HCT116 (cell line): ENCODE results near the gene PHYKPL. TPM values are rescaled to one million over a fixed set of nuclear protein-coding genes. Genes with fewer than 3 reads are reported as not detected.
"Not testable (repeated sequence)": the region's sequence is repeated elsewhere in the genome, so short reads cannot be mapped to it uniquely, and the experiment has no call there.

Experiments used
- ATAC-seq: fragments of 200-7000 bp; cut with Tn5 transposase; 2 replicates; pipeline ENCODE4 v1.9.1; 2020; ENCODE audit warnings: mild to moderate bottlenecking, moderate library complexity
- BruUV-seq: library from RNA; stranded (reverse); fragments of 400-500 nt; replicated peaks from 2 replicates; lab custom pipeline; 2021; lab: Mats Ljungman, UMichigan
- CTCF ChIA-PET: fragments of 300-600 bp; sonication (Branson Sonifier 250); formaldehyde crosslinking; loops from one replicate; lab custom pipeline; 2021; ENCODE audit warnings: antibody characterized with exemption; lab: Charles Lee
- POLR2A ChIA-PET: fragments of 300-600, 350-600 bp; sonication (Branson Sonifier 250); formaldehyde crosslinking; loops from one replicate; lab custom pipeline; 2021; ENCODE audit warnings: antibody characterized with exemption; lab: Charles Lee
- RAD21 ChIA-PET, 2 experiments: fragments of 300-600 bp; sonication (Branson Sonifier 250); formaldehyde crosslinking; loops; one replicate each; lab custom pipeline; 2023; ENCODE audit warnings: low total read pairs in 2 of 2; ENCODE audit not compliant: uncharacterized antibody in 2 of 2, unreplicated experiment in 2 of 2, low non-redundant PET in 1 of 2; lab: Charles Lee
- DNase-seq: peaks from one replicate; pipeline ENCODE4 v3.0.0-alpha.2; 2010; ENCODE audit warnings: low read depth, low spot score
- H2AFZ ChIP-seq: fragments of 200-600 bp; shearing (Covaris generic), sonication (generic); 2 replicates; pipeline ENCODE4 v1.6.1; 2017; ENCODE audit warnings: low read depth, mixed run types, mixed read lengths, antibody characterized with exemption, low read length; ENCODE audit not compliant: poor library complexity, severe bottlenecking
- H3K27ac ChIP-seq: 2 replicates; pipeline ENCODE4 v1.5.1; 2012; ENCODE audit warnings: low read depth, low read length
- H3K27me3 ChIP-seq: fragments of 200-600 bp; sonication (generic); 2 replicates; pipeline ENCODE4 v1.6.1; 2016; ENCODE audit warnings: mixed run types, low read length, mixed read lengths; ENCODE audit not compliant: insufficient read depth
- H3K36me3 ChIP-seq, 2 experiments: fragments of 200-500 bp in 1 of 2; fragments of 200-600 bp in 1 of 2; sonication (Bioruptor generic) in 1 of 2; sonication (generic) in 1 of 2; 2 replicates each; pipeline versions ENCODE4 v1.5.1 to v1.6.1; 2014 to 2016; ENCODE audit warnings: low read length in 2 of 2, inconsistent platforms in 1 of 2, mixed read lengths in 1 of 2, mixed run types in 1 of 2; ENCODE audit not compliant: insufficient read depth in 2 of 2, control insufficient read depth in 1 of 2
- H3K4me1 ChIP-seq, 2 experiments: fragments of 200-600 bp in 1 of 2; sonication (generic) in 1 of 2; 2 replicates each; pipeline versions ENCODE4 v1.5.1 to v1.6.1; 2012 to 2017; ENCODE audit warnings: low read length in 2 of 2, inconsistent platforms in 1 of 2, mild to moderate bottlenecking in 1 of 2, mixed read lengths in 1 of 2, mixed run types in 1 of 2, moderate library complexity in 1 of 2; ENCODE audit not compliant: insufficient read depth in 2 of 2, control insufficient read depth in 1 of 2
- H3K4me2 ChIP-seq: fragments of 200-600 bp; sonication (generic); 2 replicates; pipeline ENCODE4 v1.6.1; 2017; ENCODE audit warnings: mixed run types, low read length, mixed read lengths
- H3K4me3 ChIP-seq, 2 experiments: fragments of 200-600 bp in 1 of 2; sonication (generic) in 1 of 2; replicated peaks in 1 of 2; 2 replicates each; pipeline ENCODE4 v1.5.1; 2011 to 2016; ENCODE audit warnings: low read length in 2 of 2, control low read depth in 1 of 2, low read depth in 1 of 2, mild to moderate bottlenecking in 1 of 2, mixed read lengths in 1 of 2, mixed run types in 1 of 2
- H3K79me2 ChIP-seq: fragments of 200-600 bp; sonication (generic); 2 replicates; pipeline ENCODE4 v1.6.1; 2017; ENCODE audit warnings: mild to moderate bottlenecking, mixed run types, low read length, moderate library complexity, mixed read lengths; ENCODE audit not compliant: insufficient read depth
- H3K9ac ChIP-seq: fragments of 200-600 bp; sonication (generic); 2 replicates; pipeline ENCODE4 v1.6.1; 2016; ENCODE audit warnings: low read length, mixed read lengths
- H3K9me2 ChIP-seq: fragments of 200-600 bp; sonication (generic), shearing (Covaris generic); 2 replicates; pipeline ENCODE4 v1.6.1; 2017; ENCODE audit warnings: mixed run types, mild to moderate bottlenecking, moderate library complexity; ENCODE audit not compliant: insufficient read depth
- H3K9me3 ChIP-seq, 2 experiments: fragments of 200-500 bp in 1 of 2; fragments of 200-600 bp in 1 of 2; sonication (Bioruptor generic) in 1 of 2; sonication (generic) in 1 of 2; 2 replicates each; pipeline ENCODE4 v1.6.1; 2014 to 2017; ENCODE audit warnings: low read length in 2 of 2, mixed read lengths in 2 of 2, inconsistent platforms in 1 of 2, low read depth in 1 of 2, mild to moderate bottlenecking in 1 of 2, mixed run types in 1 of 2, moderate library complexity in 1 of 2; ENCODE audit not compliant: control insufficient read depth in 1 of 2, insufficient read depth in 1 of 2
- H4K20me1 ChIP-seq: fragments of 200-600 bp; sonication (generic), shearing (Covaris generic); 2 replicates; pipeline ENCODE4 v1.6.1; 2017; ENCODE audit warnings: mixed run types, mild to moderate bottlenecking, moderate library complexity; ENCODE audit not compliant: insufficient read depth
- CBX3 ChIP-seq: IDR thresholded peaks from 2 replicates; pipeline ENCODE4 v1.6.1; 2012; ENCODE audit warnings: low read depth
- EZH2phosphoT487 ChIP-seq: fragments of 200-600 bp; IDR thresholded peaks from 2 replicates; pipeline ENCODE4 v1.6.1; 2018; ENCODE audit warnings: antibody characterized with exemption, borderline replicate concordance
- FOSL1 ChIP-seq: IDR thresholded peaks from 2 replicates; pipeline ENCODE4 v1.6.1; 2012; ENCODE audit warnings: low read depth
- POLR2A ChIP-seq: IDR thresholded peaks from 2 replicates; pipeline ENCODE4 v1.7.0; 2011; ENCODE audit warnings: borderline replicate concordance; ENCODE audit not compliant: insufficient read depth, insufficient read length; ENCODE audit errors: extremely low read depth
- POLR2AphosphoS5 ChIP-seq: IDR thresholded peaks from 2 replicates; pipeline ENCODE4 v1.6.1; 2011; ENCODE audit warnings: mild to moderate bottlenecking, low read depth, low read length, moderate library complexity
- SP1 ChIP-seq: IDR thresholded peaks from 2 replicates; pipeline ENCODE4 v1.6.1; 2012; ENCODE audit warnings: low read depth
- SRF ChIP-seq: IDR thresholded peaks from 2 replicates; pipeline ENCODE4 v1.6.1; 2012; ENCODE audit warnings: low read depth
- ZBTB33 ChIP-seq: IDR thresholded peaks from 2 replicates; pipeline ENCODE4 v1.6.1; 2011; ENCODE audit warnings: mild to moderate bottlenecking, low read length, moderate library complexity; ENCODE audit not compliant: insufficient replicate concordance; ENCODE audit errors: extremely low read depth
- ZFX ChIP-seq: fragments of 450-650 bp; IDR thresholded peaks from 2 replicates; pipeline ENCODE4 v1.6.1; 2017
- ZNF274 ChIP-seq: fragments of 200-500 bp; sonication (Bioruptor generic); IDR thresholded peaks from 2 replicates; pipeline ENCODE4 v1.6.1; 2014; ENCODE audit warnings: mild to moderate bottlenecking, low read depth, low read length, inconsistent platforms
- intact Hi-C: fragments of 100-400 bp; cut with micrococcal nuclease; formaldehyde crosslinking; loops from 2 replicates; pipeline ENCODE4 v1.10.0; 2022
- total RNA-seq: library from RNA; stranded (reverse); gene quantifications from one replicate; pipeline ENCODE4 v1.2.1, GENCODE V29; 2021; ENCODE audit not compliant: unreplicated experiment
- TF ChIP-seq, protein P1 (sequence below): IDR thresholded peaks from 2 replicates; pipeline ENCODE4 v1.6.1; 2012; ENCODE audit warnings: low read depth

Gene PHYKPL
- total RNA-seq, 1 experiment from 2014 or later, result 57.8 TPM

- TF ChIP-seq ZNF274 (no peak), SRF (no peak), SP1 (no peak), ZFX (no peak), FOSL1 (no peak), EZH2phosphoT487 (no peak), POLR2A (no peak), POLR2AphosphoS5 (no peak), CBX3 (no peak), ZBTB33 (no peak)
- TF ChIP-seq, protein P1, sequence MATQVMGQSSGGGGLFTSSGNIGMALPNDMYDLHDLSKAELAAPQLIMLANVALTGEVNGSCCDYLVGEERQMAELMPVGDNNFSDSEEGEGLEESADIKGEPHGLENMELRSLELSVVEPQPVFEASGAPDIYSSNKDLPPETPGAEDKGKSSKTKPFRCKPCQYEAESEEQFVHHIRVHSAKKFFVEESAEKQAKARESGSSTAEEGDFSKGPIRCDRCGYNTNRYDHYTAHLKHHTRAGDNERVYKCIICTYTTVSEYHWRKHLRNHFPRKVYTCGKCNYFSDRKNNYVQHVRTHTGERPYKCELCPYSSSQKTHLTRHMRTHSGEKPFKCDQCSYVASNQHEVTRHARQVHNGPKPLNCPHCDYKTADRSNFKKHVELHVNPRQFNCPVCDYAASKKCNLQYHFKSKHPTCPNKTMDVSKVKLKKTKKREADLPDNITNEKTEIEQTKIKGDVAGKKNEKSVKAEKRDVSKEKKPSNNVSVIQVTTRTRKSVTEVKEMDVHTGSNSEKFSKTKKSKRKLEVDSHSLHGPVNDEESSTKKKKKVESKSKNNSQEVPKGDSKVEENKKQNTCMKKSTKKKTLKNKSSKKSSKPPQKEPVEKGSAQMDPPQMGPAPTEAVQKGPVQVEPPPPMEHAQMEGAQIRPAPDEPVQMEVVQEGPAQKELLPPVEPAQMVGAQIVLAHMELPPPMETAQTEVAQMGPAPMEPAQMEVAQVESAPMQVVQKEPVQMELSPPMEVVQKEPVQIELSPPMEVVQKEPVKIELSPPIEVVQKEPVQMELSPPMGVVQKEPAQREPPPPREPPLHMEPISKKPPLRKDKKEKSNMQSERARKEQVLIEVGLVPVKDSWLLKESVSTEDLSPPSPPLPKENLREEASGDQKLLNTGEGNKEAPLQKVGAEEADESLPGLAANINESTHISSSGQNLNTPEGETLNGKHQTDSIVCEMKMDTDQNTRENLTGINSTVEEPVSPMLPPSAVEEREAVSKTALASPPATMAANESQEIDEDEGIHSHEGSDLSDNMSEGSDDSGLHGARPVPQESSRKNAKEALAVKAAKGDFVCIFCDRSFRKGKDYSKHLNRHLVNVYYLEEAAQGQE, result no peak
- no peak for ATAC-seq
- no TSS peak for BruUV-seq
- Histone ChIP-seq H3K9ac (no peak overlapping the region), H3K27ac (no peak overlapping the region), H2AFZ (no peak overlapping the region), H3K4me2 (no peak overlapping the region), H3K79me2 (peaks cover 30% of the 10 kb centered on the region), H3K9me2 (no peaks in the 10 kb centered on the region), H3K4me3 (no peak overlapping the region), H4K20me1 (no peaks in the 10 kb centered on the region), H3K4me1 (peaks cover 13 to 29% of the 10 kb centered on the region in 2 experiments), H3K36me3 (peaks cover 3 to 37% of the 10 kb centered on the region in 2 experiments; a peak in 3 of 4 replicates), H3K9me3 (no peaks in the 10 kb centered on the region), H3K27me3 (no peaks in the 10 kb centered on the region)
- ChIA-PET POLR2A (no interaction called here), CTCF (no interaction called here), RAD21 (no interaction called here)
- intact Hi-C loops, result no loop called here
- no peak for DNase-seq
Observed at GRCh38 chr5:178229861-178230260, 2.7 kb downstream of the PHYKPL start.

DNA sequence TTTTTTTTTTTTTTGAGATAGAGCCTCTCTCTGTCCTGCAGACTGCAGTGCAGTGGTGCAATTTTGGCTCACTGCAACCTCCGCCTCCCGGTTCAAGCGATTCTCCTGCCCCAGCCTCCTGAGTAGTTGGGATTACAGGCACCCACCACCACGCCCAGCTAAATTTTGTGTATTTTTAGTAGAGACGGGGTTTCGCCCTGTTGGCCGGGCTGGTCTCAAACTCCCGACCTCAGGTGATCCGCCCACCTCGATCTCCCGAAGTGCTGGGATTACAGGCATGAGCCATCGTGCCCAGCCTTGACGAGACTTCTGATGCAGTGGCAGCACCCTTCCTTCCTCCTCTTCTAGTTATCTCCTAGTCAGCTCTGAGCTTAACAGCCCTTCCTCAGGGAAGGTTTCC, 3.5 kb downstream of the PHYKPL start:
- POLR2A ChIA-PET, ATAC-seq, intact Hi-C loops: not testable (repeated sequence)

More for the DNA sequence above, 3.5 kb downstream of the PHYKPL start:
- H4K20me1 ChIP-seq, DNase-seq, H3K27ac ChIP-seq, H3K4me2 ChIP-seq, H2AFZ ChIP-seq, H3K9ac ChIP-seq, BruUV-seq, RAD21 ChIA-PET, H3K27me3 ChIP-seq, H3K4me3 ChIP-seq, H3K9me3 ChIP-seq, CTCF ChIA-PET, H3K9me2 ChIP-seq: not testable (repeated sequence)
- H3K79me2 ChIP-seq, result peaks cover 30% of the 10 kb centered on the region
- H3K4me1 ChIP-seq, result peaks cover 13 to 26% of the 10 kb centered on the region in 2 experiments
- peaks cover 3 to 37% of the 10 kb centered on the region in 2 experiments; a peak in 3 of 4 replicates for H3K36me3 ChIP-seq
